Subcutaneous abdominal adipose tissue (tissue), 5 donors: Measurements from ENCODE around the gene S100A1.
A peak's percentile ranks its signal among the peaks of the same experiment; 100 is the strongest.

Experiments
- H3K27ac ChIP-seq: one replicate; pipeline ENCODE4 v1.7.0; 2013; ENCODE audit warnings: low read depth, mild to moderate bottlenecking, inconsistent platforms, low read length, moderate library complexity
- H3K27me3 ChIP-seq, 5 donors: one replicate each; pipeline ENCODE4 v1.7.0; 2013; ENCODE audit warnings: low read length in 5 of 5, inconsistent platforms in 1 of 5; ENCODE audit not compliant: control insufficient read depth in 5 of 5, insufficient read depth in 4 of 5
- H3K36me3 ChIP-seq, 5 donors: one replicate each; pipeline ENCODE4 v1.7.0; 2013; ENCODE audit warnings: low read length in 5 of 5; ENCODE audit not compliant: control insufficient read depth in 5 of 5, insufficient read depth in 5 of 5
- H3K4me1 ChIP-seq, 5 donors: one replicate each; pipeline ENCODE4 v1.7.0; 2013; ENCODE audit warnings: low read length in 5 of 5, mild to moderate bottlenecking in 3 of 5, moderate library complexity in 1 of 5; ENCODE audit not compliant: control insufficient read depth in 5 of 5, insufficient read depth in 5 of 5
- H3K4me3 ChIP-seq, 5 donors: one replicate each; pipeline ENCODE4 v1.7.0; 2013; ENCODE audit warnings: low read length in 5 of 5, low read depth in 1 of 5
- H3K9ac ChIP-seq, 5 donors: one replicate each; pipeline ENCODE4 v1.7.0; 2013; ENCODE audit warnings: low read length in 5 of 5, mild to moderate bottlenecking in 4 of 5, moderate library complexity in 3 of 5
- H3K9me3 ChIP-seq, 5 donors: one replicate each; pipeline ENCODE4 v1.7.0; 2013; ENCODE audit warnings: low read length in 5 of 5; ENCODE audit not compliant: control insufficient read depth in 5 of 5
- donor health status: healthy.
- donor health status: healthy.
- donor health status: healthy.
- donor health status: healthy.
- donor health status: healthy.

The S100A1 gene

GRCh38 chr1:153608742-153609584 lies 19.3 kb upstream of the S100A1 start:
- H3K27ac ChIP-seq: peak overlapping the region; percentile 97
- peaks cover 0 to 23% (median 15%) of the 10 kb centered on the region in 5 donors for H3K36me3 ChIP-seq
- H3K4me3 ChIP-seq: peak overlapping the region; percentile 33 to 77 (median 70)
- H3K9ac ChIP-seq: peak overlapping the region; percentile 48 to 93 (median 82)
- H3K4me1 ChIP-seq: peaks cover 10 to 58% (median 47%) of the 10 kb centered on the region in 5 donors
- H3K27me3 ChIP-seq: no peaks in the 10 kb centered on the region
- H3K9me3 ChIP-seq: no peaks in the 10 kb centered on the region

GRCh38 chr1:153609585-153609907 lies 18.7 kb upstream of the S100A1 start:
- Histone ChIP-seq H3K27me3 (no peaks in the 10 kb centered on the region), H3K27ac (peak overlapping the region; percentile 97), H3K4me3 (peak overlapping the region in 2 of 5 donors; percentile 73 to 77), H3K4me1 (peaks cover 10 to 62% (median 47%) of the 10 kb centered on the region in 5 donors), H3K9ac (peak overlapping the region in 4 of 5 donors; percentile 25 to 93 (median 86)), H3K9me3 (no peaks in the 10 kb centered on the region), H3K36me3 (peaks cover 0 to 23% (median 15%) of the 10 kb centered on the region in 5 donors)

- peak overlapping the region; percentile 97 for H3K27ac ChIP-seq
- peaks cover 0 to 23% (median 15%) of the 10 kb centered on the region in 5 donors for H3K36me3 ChIP-seq
- H3K4me3 ChIP-seq: no peak overlapping the region
- no peaks in the 10 kb centered on the region for H3K27me3 ChIP-seq
- no peaks in the 10 kb centered on the region for H3K9me3 ChIP-seq
- peak overlapping the region in 4 of 5 donors; percentile 21 to 91 (median 53) for H3K9ac ChIP-seq
- H3K4me1 ChIP-seq: peaks cover 10 to 63% (median 47%) of the 10 kb centered on the region in 5 donors
Observed at GRCh38 chr1:153610334-153610733, 17.9 kb upstream of the S100A1 start.

GRCh38 chr1:153610811-153611301 lies 17.4 kb upstream of the S100A1 start:
- Histone ChIP-seq H3K9ac (peak overlapping the region in 2 of 5 donors; percentile 21 to 26), H3K27ac (peak overlapping the region; percentile 97), H3K9me3 (no peaks in the 10 kb centered on the region), H3K36me3 (peaks cover 0 to 21% (median 15%) of the 10 kb centered on the region in 5 donors), H3K4me1 (peaks cover 10 to 63% (median 47%) of the 10 kb centered on the region in 5 donors), H3K27me3 (no peaks in the 10 kb centered on the region), H3K4me3 (peak overlapping the region in 1 of 5 donors; percentile 86)

GRCh38 chr1:153611356-153611755 lies 16.9 kb upstream of the S100A1 start:
- peak overlapping the region; percentile 92 for H3K27ac ChIP-seq
- peaks cover 10 to 68% (median 51%) of the 10 kb centered on the region in 5 donors for H3K4me1 ChIP-seq
- peak overlapping the region in 4 of 5 donors; percentile 39 to 95 (median 80) for H3K9ac ChIP-seq
- H3K36me3 ChIP-seq: peaks cover 0 to 18% (median 15%) of the 10 kb centered on the region in 5 donors
- H3K4me3 ChIP-seq: peak overlapping the region in 4 of 5 donors; percentile 67 to 90 (median 80)
- H3K27me3 ChIP-seq: no peaks in the 10 kb centered on the region
- H3K9me3 ChIP-seq: no peaks in the 10 kb centered on the region

GRCh38 chr1:153612111-153612754 lies 16.0 kb upstream of the S100A1 start:
- Histone ChIP-seq H3K36me3 (peaks cover 0 to 9% (median 7%) of the 10 kb centered on the region in 5 donors), H3K4me3 (peak overlapping the region; percentile 54 to 90 (median 75)), H3K27ac (peak overlapping the region; percentile 92), H3K9me3 (no peaks in the 10 kb centered on the region), H3K4me1 (peaks cover 13 to 75% (median 54%) of the 10 kb centered on the region in 5 donors), H3K27me3 (no peaks in the 10 kb centered on the region), H3K9ac (peak overlapping the region; percentile 39 to 95 (median 77))

- peaks cover 0 to 5% (median under 1%) of the 10 kb centered on the region in 5 donors for H3K36me3 ChIP-seq
- peak within 1 kb of the TSS; percentile 39 to 95 (median 77) for H3K9ac ChIP-seq
- peak within 1 kb of the TSS; percentile 54 to 90 (median 75) for H3K4me3 ChIP-seq
- peak within 1 kb of the TSS; percentile 92 for H3K27ac ChIP-seq
- no peaks in the 10 kb centered on the region for H3K27me3 ChIP-seq
- peaks cover 14 to 77% (median 57%) of the 10 kb centered on the region in 5 donors for H3K4me1 ChIP-seq
- no peaks in the 10 kb centered on the region for H3K9me3 ChIP-seq
Observed at GRCh38 chr1:153612755-153613331, 15.4 kb upstream of the S100A1 start, which contains the start of gene S100A16. Gene S100A16 (minus strand): TSS chr1:153613137. CDS start chr1:153608151, 4,986 bp downstream.

GRCh38 chr1:153613406-153613805 lies 14.8 kb upstream of the S100A1 start:
- Histone ChIP-seq H3K27ac (peak overlapping the region; percentile 92), H3K4me3 (peak overlapping the region in 3 of 5 donors; percentile 67 to 86 (median 75)), H3K4me1 (peaks cover 14 to 71% (median 54%) of the 10 kb centered on the region in 5 donors), H3K9me3 (no peaks in the 10 kb centered on the region), H3K27me3 (no peaks in the 10 kb centered on the region), H3K36me3 (peaks cover 0 to 7% (median under 1%) of the 10 kb centered on the region in 5 donors), H3K9ac (peak overlapping the region in 3 of 5 donors; percentile 39 to 95 (median 91))

GRCh38 chr1:153614189-153614900 lies 13.9 kb upstream of the S100A1 start:
- H3K36me3 ChIP-seq: peaks cover 0 to 17% (median 9%) of the 10 kb centered on the region in 5 donors
- no peak overlapping the region for H3K27ac ChIP-seq
- H3K9me3 ChIP-seq: no peaks in the 10 kb centered on the region
- no peaks in the 10 kb centered on the region for H3K27me3 ChIP-seq
- peak overlapping the region in 1 of 5 donors; percentile 10 for H3K9ac ChIP-seq
- peaks cover 13 to 62% (median 45%) of the 10 kb centered on the region in 5 donors for H3K4me1 ChIP-seq
- no peak overlapping the region for H3K4me3 ChIP-seq
